Skeletal muscle satellite cell (primary cell): ENCODE measurements around the gene NHSL1.

Experiments used
- H3K27me3 ChIP-seq: 2 replicates; pipeline ENCODE4 v1.7.0; 2013; ENCODE audit warnings: low read length; ENCODE audit not compliant: control insufficient read depth, insufficient read depth
- H3K36me3 ChIP-seq: 2 replicates; pipeline ENCODE4 v1.7.0; 2013; ENCODE audit warnings: mild to moderate bottlenecking, control low read depth, low read length; ENCODE audit not compliant: insufficient read depth
- H3K4me1 ChIP-seq: 2 replicates; pipeline ENCODE4 v1.7.0; 2013; ENCODE audit warnings: low read length; ENCODE audit not compliant: control insufficient read depth, insufficient read depth
- H3K4me2 ChIP-seq: 2 replicates; pipeline ENCODE4 v1.7.0; 2013; ENCODE audit warnings: mild to moderate bottlenecking, low read length
- H3K4me3 ChIP-seq: 2 replicates; pipeline ENCODE4 v1.7.0; 2013; ENCODE audit warnings: low read length
- H3K9ac ChIP-seq: 2 replicates; pipeline ENCODE4 v1.7.0; 2013; ENCODE audit warnings: mild to moderate bottlenecking, low read depth, low read length, moderate library complexity
- H3K9me3 ChIP-seq: replicated peaks from 2 replicates; pipeline ENCODE4 v1.7.0; 2013; ENCODE audit warnings: mild to moderate bottlenecking, control low read depth, low read length

Gene NHSL1

DNA sequence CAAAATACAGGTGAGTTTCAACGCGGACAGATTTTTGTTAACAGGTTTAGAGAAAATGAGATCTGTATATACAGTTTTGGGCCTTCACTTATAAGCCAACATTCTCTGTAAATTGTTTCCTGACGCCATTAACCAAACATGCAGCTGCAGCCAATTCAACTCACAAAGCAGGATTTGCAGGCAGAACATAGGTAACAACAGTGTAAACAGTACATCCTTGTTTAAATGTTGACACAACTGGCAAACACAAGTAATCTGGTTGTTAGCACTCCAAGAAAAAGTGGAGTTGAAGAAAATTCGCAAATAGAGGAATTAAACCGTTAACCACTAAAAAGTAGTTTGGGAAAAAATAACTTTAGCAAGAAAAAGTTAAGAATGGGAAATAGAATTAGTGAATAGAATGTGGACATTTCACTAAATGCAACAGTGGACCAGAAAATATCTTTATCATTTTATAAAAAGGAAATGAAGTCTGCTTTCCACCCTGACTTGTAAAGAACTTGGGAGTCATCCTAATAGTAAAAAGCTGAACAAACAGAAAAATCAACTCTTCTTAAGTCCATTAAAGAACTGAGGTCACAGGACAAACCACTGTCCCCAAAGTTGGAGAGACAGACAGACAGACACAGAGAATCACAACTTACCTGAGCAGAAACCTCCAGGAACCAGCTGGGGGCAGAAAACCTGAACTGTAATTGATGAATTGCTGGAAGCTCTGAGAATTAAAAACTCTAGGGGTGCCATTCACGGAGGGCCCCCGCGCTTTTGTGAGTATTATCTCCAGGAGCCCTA, 111.5 kb downstream of the NHSL1 start:
- H3K36me3 ChIP-seq, result no peaks in the 10 kb centered on the region
- H3K9ac ChIP-seq, result no peak overlapping the region
- no peaks in the 10 kb centered on the region for H3K27me3 ChIP-seq
- H3K4me3 ChIP-seq, result no peak overlapping the region
- H3K9me3 ChIP-seq, result no peaks in the 10 kb centered on the region
- no peaks in the 10 kb centered on the region for H3K4me1 ChIP-seq
- H3K4me2 ChIP-seq, result no peak overlapping the region

GRCh38 chr6:138386897-138387296, 112.4 kb downstream of the NHSL1 start:
- H3K9ac ChIP-seq, result no peak overlapping the region
- H3K4me1 ChIP-seq, result no peaks in the 10 kb centered on the region
- no peaks in the 10 kb centered on the region for H3K9me3 ChIP-seq
- H3K27me3 ChIP-seq, result no peaks in the 10 kb centered on the region
- H3K36me3 ChIP-seq, result no peaks in the 10 kb centered on the region
- H3K4me2 ChIP-seq, result no peak overlapping the region
- no peak overlapping the region for H3K4me3 ChIP-seq

GRCh38 chr6:138383776-138384175, 115.5 kb downstream of the NHSL1 start:
- Histone ChIP-seq H3K9ac (no peak overlapping the region), H3K4me1 (no peaks in the 10 kb centered on the region), H3K9me3 (no peaks in the 10 kb centered on the region), H3K27me3 (no peaks in the 10 kb centered on the region), H3K36me3 (no peaks in the 10 kb centered on the region), H3K4me3 (no peak overlapping the region), H3K4me2 (no peak overlapping the region)

GRCh38 chr6:138382498-138383265, 116.6 kb downstream of the NHSL1 start:
- Histone ChIP-seq H3K9ac (no peak overlapping the region), H3K36me3 (no peaks in the 10 kb centered on the region), H3K4me3 (no peak overlapping the region), H3K27me3 (no peaks in the 10 kb centered on the region), H3K4me1 (no peaks in the 10 kb centered on the region), H3K9me3 (no peaks in the 10 kb centered on the region), H3K4me2 (no peak overlapping the region)

GRCh38 chr6:138378463-138378862, 120.8 kb downstream of the NHSL1 start:
- Histone ChIP-seq H3K9me3 (no peaks in the 10 kb centered on the region), H3K9ac (no peak overlapping the region), H3K36me3 (no peaks in the 10 kb centered on the region), H3K4me1 (no peaks in the 10 kb centered on the region), H3K4me3 (no peak overlapping the region), H3K4me2 (no peak overlapping the region), H3K27me3 (no peaks in the 10 kb centered on the region)

GRCh38 chr6:138377844-138378243, 121.5 kb downstream of the NHSL1 start, which contains the start of gene SMIM28:
Gene SMIM28 (plus strand): TSS chr6:138377905. CDS start chr6:138378073, 168 bp downstream.
- Histone ChIP-seq H3K4me2 (no peak within 1 kb of the TSS), H3K9ac (no peak within 1 kb of the TSS), H3K36me3 (no peaks in the 10 kb centered on the region), H3K9me3 (no peaks in the 10 kb centered on the region), H3K27me3 (no peaks in the 10 kb centered on the region), H3K4me1 (no peaks in the 10 kb centered on the region), H3K4me3 (no peak within 1 kb of the TSS)

GRCh38 chr6:138377042-138377441, 122.3 kb downstream of the NHSL1 start:
- H3K4me2 ChIP-seq, result no peak overlapping the region
- H3K27me3 ChIP-seq, result no peaks in the 10 kb centered on the region
- H3K9me3 ChIP-seq, result no peaks in the 10 kb centered on the region
- no peak overlapping the region for H3K4me3 ChIP-seq
- no peaks in the 10 kb centered on the region for H3K36me3 ChIP-seq
- H3K4me1 ChIP-seq, result no peaks in the 10 kb centered on the region
- H3K9ac ChIP-seq, result no peak overlapping the region

DNA sequence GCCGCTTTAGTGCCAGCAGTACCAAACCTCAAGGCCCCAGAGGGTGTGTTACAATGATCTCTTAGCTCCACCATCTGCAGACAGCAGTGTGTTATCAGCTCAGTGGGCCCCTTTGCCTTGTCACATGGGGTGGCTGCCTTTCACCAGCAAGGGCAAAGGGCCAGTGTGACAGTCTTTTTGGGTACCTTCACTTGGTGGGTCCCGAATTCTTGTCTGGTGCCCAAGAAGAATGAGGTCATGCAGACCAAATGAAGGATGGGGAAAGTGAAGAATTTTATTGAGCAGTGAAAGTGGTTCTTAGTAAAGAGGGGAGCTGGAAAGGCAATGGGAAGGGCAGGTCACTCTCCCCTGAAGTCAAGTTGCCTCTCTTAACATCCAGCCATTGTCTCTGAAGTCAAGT, 124.5 kb downstream of the NHSL1 start:
- Histone ChIP-seq H3K4me2 (no peak overlapping the region), H3K4me3 (no peak overlapping the region), H3K27me3 (no peaks in the 10 kb centered on the region), H3K36me3 (no peaks in the 10 kb centered on the region), H3K9ac (no peak overlapping the region), H3K4me1 (no peaks in the 10 kb centered on the region), H3K9me3 (no peaks in the 10 kb centered on the region)

GRCh38 chr6:138374230-138374629, 125.1 kb downstream of the NHSL1 start:
- Histone ChIP-seq H3K36me3 (no peaks in the 10 kb centered on the region), H3K4me2 (no peak overlapping the region), H3K4me1 (no peaks in the 10 kb centered on the region), H3K27me3 (no peaks in the 10 kb centered on the region), H3K9me3 (no peaks in the 10 kb centered on the region), H3K9ac (no peak overlapping the region), H3K4me3 (no peak overlapping the region)

DNA sequence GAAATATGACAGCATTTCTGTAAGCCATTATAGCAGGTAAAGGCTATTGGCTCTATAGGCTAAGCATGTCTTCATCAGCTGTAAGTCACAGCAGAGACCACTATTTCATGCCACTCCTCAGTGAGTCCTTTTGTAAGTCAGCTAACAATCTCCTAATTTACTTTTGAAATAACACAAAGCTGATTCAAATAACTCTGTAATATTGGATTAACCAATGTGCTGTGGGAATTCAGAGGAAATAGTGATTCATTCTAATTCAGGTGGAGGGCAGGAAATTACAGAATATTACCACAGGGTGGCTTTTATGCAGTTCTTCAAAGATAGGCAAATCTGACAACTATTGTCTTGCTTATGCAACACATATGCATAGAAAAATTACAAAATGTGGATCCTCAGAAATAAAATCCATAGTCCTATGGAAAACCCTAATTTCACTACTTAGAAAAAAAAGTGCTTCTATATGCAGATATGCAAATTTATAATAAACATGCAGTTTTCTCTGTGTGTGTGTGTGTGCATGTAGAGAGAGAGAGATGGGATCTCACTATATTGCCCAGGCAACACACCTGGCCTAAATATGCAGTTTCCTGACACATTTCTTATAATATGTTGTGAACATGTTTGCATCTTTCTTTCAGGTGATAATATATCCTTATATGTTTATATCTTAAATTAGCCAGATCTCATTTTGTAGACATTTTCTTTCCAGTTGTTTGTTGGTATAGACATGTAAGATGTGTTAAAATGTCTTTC, 126.4 kb downstream of the NHSL1 start:
- Histone ChIP-seq H3K9me3 (no peaks in the 10 kb centered on the region), H3K4me3 (no peak overlapping the region), H3K27me3 (no peaks in the 10 kb centered on the region), H3K4me2 (no peak overlapping the region), H3K4me1 (no peaks in the 10 kb centered on the region), H3K36me3 (no peaks in the 10 kb centered on the region), H3K9ac (no peak overlapping the region)
